Neural cell (in vitro differentiated cells): Measurements from ENCODE around the gene KIFC3. TPM values are rescaled to one million over a fixed set of nuclear protein-coding genes. Genes with fewer than 3 reads are reported as not detected.
"Not testable (repeated sequence)": the region's sequence is repeated elsewhere in the genome, so short reads cannot be mapped to it uniquely, and the experiment has no call there.

ENCODE experiments used
- H2AFZ ChIP-seq: fragments of 200-600, 300-800 bp; sonication (generic), shearing (Covaris generic); 2 replicates; pipeline ENCODE4 v1.6.0; 2014; ENCODE audit warnings: low read depth, mild to moderate bottlenecking, antibody characterized with exemption, low read length, moderate library complexity
- H3F3A ChIP-seq: fragments of 200-600 bp; shearing (Covaris generic); 2 replicates; pipeline ENCODE4 v1.6.1; 2016; ENCODE audit warnings: mild to moderate bottlenecking, moderate library complexity, mixed read lengths, antibody characterized with exemption, low read length; ENCODE audit not compliant: insufficient read depth, poor library complexity, severe bottlenecking
- H3K27ac ChIP-seq: fragments of 200-600, 300-800 bp; sonication (generic), shearing (Covaris generic); 2 replicates; pipeline ENCODE4 v1.5.1; 2014; ENCODE audit warnings: mild to moderate bottlenecking, low read length, moderate library complexity
- H3K27me3 ChIP-seq: fragments of 300-800, 200-600 bp; sonication (generic), shearing (Covaris generic); 2 replicates; pipeline ENCODE4 v1.6.0; 2014; ENCODE audit warnings: mild to moderate bottlenecking, low read depth, low read length, moderate library complexity; ENCODE audit not compliant: insufficient read depth
- H3K36me3 ChIP-seq: fragments of 300-800, 200-600 bp; sonication (generic), shearing (Covaris generic); 2 replicates; pipeline ENCODE4 v1.5.1; 2014; ENCODE audit warnings: mild to moderate bottlenecking, antibody characterized with exemption, low read length, moderate library complexity; ENCODE audit not compliant: insufficient read depth
- H3K4me2 ChIP-seq: fragments of 300-800, 200-600 bp; sonication (generic), shearing (Covaris generic); 2 replicates; pipeline ENCODE4 v1.6.0; 2014; ENCODE audit warnings: mild to moderate bottlenecking, low read length
- H3K4me3 ChIP-seq: fragments of 300-800, 200-600 bp; sonication (generic), shearing (Covaris generic); 2 replicates; pipeline ENCODE4 v1.5.1; 2014; ENCODE audit warnings: mild to moderate bottlenecking, low read length, moderate library complexity
- H3K79me2 ChIP-seq: fragments of 200-600 bp; shearing (Covaris generic); replicated peaks from 2 replicates; pipeline ENCODE4 v1.6.0; 2014; ENCODE audit warnings: mild to moderate bottlenecking, low read length, moderate library complexity; ENCODE audit not compliant: insufficient read depth
- H3K9ac ChIP-seq: fragments of 300-800, 200-600 bp; sonication (generic), shearing (Covaris generic); 2 replicates; pipeline ENCODE4 v1.6.1; 2016; ENCODE audit warnings: mild to moderate bottlenecking, low read length, mixed read lengths
- H3K9me2 ChIP-seq: fragments of 200-600 bp; shearing (Covaris generic); 2 replicates; pipeline ENCODE4 v1.6.1; 2016; ENCODE audit warnings: mild to moderate bottlenecking, low read length, mixed read lengths; ENCODE audit not compliant: insufficient read depth
- H3K9me3 ChIP-seq: fragments of 200-600, 300-800 bp; sonication (generic), shearing (Covaris generic); 2 replicates; pipeline ENCODE4 v1.6.1; 2016; ENCODE audit warnings: mild to moderate bottlenecking, mixed run types, low read length, moderate library complexity, mixed read lengths
- H4K20me1 ChIP-seq: fragments of 200-600 bp; shearing (Covaris generic); 2 replicates; pipeline ENCODE4 v1.6.1; 2016; ENCODE audit warnings: mild to moderate bottlenecking, mixed run types; ENCODE audit not compliant: insufficient read depth
- EP300 ChIP-seq: fragments of 450-650 bp; conservative IDR thresholded peaks from 2 replicates; pipeline ENCODE4 v1.6.1; 2014; ENCODE audit warnings: antibody characterized with exemption, mild to moderate bottlenecking, moderate library complexity; ENCODE audit not compliant: poor library complexity, severe bottlenecking
- EZH2 ChIP-seq: fragments of 200-600, 300-800 bp; shearing (Covaris generic), sonication (generic); IDR thresholded peaks from 2 replicates; pipeline ENCODE4 v1.6.1; 2014; ENCODE audit warnings: antibody characterized with exemption, low read length, borderline replicate concordance, mild to moderate bottlenecking; ENCODE audit not compliant: insufficient read depth, poor library complexity, severe bottlenecking
- MXI1 ChIP-seq: fragments of 450-650 bp; conservative IDR thresholded peaks from 2 replicates; pipeline ENCODE4 v1.6.1; 2014; ENCODE audit warnings: antibody characterized with exemption, mild to moderate bottlenecking; ENCODE audit not compliant: poor library complexity, severe bottlenecking
- POLR2AphosphoS5 ChIP-seq: IDR thresholded peaks from 2 replicates; pipeline ENCODE4 v1.6.1; 2012
- RAD21 ChIP-seq: fragments of 450-650 bp; conservative IDR thresholded peaks from 2 replicates; pipeline ENCODE4 v1.6.1; 2014; ENCODE audit warnings: antibody characterized with exemption, mild to moderate bottlenecking, moderate library complexity
- SMC3 ChIP-seq: fragments of 450-650 bp; conservative IDR thresholded peaks from 2 replicates; pipeline ENCODE4 v1.6.1; 2014; ENCODE audit warnings: antibody characterized with exemption, mild to moderate bottlenecking, moderate library complexity; ENCODE audit not compliant: poor library complexity
- TAF1 ChIP-seq: IDR thresholded peaks from 2 replicates; pipeline ENCODE4 v1.6.1; 2012; ENCODE audit warnings: low read depth
- polyA plus RNA-seq: library from polyadenylated mRNA; depleted of rRNA; stranded (reverse); fragments of >200 nt; gene quantifications from 2 replicates; pipeline ENCODE4 v1.2.3, GENCODE V29; 2014
- TF ChIP-seq, protein P1 (sequence below): IDR thresholded peaks from 2 replicates; pipeline ENCODE4 v1.6.1; 2012; ENCODE audit warnings: borderline replicate concordance
- TF ChIP-seq, protein P2 (sequence below): fragments of 450-650 bp; IDR thresholded peaks from 2 replicates; pipeline ENCODE4 v1.5.1; 2014; ENCODE audit warnings: antibody characterized with exemption, mild to moderate bottlenecking, moderate library complexity; ENCODE audit not compliant: poor library complexity, severe bottlenecking

KIFC3 gene
- polyA plus RNA-seq, 1 donor from 2014 or later, result 29.7 TPM

DNA sequence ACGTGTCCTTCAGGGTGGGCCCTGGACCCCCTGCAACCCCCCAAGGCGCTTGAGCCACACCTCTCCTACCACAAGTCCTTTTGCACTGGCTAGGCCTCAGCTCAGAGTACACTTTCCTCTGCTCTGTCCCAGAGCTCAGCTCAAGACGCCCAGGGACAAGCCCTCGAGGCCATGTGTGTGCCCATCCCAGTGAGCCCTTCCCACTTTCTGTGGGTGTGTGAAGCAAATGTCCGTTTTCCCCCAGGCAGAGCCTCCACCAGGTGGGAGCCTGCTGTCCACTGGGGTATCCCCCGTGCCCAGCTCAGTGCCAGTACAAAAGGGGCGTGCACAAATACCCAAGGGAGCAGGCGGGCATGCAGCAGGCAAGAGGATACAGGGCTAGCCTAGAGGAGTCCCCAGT is 18.4 kb downstream of the KIFC3 start:
- no peak overlapping the region for H3K9ac ChIP-seq
- no peak overlapping the region for H3K27ac ChIP-seq
- no peaks in the 10 kb centered on the region for H3K79me2 ChIP-seq
- no peaks in the 10 kb centered on the region for H3K36me3 ChIP-seq
- TF ChIP-seq SMC3, result no peak
- TF ChIP-seq MXI1, result no peak
- TF ChIP-seq, protein P1, sequence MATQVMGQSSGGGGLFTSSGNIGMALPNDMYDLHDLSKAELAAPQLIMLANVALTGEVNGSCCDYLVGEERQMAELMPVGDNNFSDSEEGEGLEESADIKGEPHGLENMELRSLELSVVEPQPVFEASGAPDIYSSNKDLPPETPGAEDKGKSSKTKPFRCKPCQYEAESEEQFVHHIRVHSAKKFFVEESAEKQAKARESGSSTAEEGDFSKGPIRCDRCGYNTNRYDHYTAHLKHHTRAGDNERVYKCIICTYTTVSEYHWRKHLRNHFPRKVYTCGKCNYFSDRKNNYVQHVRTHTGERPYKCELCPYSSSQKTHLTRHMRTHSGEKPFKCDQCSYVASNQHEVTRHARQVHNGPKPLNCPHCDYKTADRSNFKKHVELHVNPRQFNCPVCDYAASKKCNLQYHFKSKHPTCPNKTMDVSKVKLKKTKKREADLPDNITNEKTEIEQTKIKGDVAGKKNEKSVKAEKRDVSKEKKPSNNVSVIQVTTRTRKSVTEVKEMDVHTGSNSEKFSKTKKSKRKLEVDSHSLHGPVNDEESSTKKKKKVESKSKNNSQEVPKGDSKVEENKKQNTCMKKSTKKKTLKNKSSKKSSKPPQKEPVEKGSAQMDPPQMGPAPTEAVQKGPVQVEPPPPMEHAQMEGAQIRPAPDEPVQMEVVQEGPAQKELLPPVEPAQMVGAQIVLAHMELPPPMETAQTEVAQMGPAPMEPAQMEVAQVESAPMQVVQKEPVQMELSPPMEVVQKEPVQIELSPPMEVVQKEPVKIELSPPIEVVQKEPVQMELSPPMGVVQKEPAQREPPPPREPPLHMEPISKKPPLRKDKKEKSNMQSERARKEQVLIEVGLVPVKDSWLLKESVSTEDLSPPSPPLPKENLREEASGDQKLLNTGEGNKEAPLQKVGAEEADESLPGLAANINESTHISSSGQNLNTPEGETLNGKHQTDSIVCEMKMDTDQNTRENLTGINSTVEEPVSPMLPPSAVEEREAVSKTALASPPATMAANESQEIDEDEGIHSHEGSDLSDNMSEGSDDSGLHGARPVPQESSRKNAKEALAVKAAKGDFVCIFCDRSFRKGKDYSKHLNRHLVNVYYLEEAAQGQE, result no peak
- no peak for TF ChIP-seq POLR2AphosphoS5
- TF ChIP-seq EP300, result no peak
- TF ChIP-seq TAF1, result no peak
- TF ChIP-seq EZH2, result no peak
- no peak for TF ChIP-seq RAD21
- TF ChIP-seq, protein P2, sequence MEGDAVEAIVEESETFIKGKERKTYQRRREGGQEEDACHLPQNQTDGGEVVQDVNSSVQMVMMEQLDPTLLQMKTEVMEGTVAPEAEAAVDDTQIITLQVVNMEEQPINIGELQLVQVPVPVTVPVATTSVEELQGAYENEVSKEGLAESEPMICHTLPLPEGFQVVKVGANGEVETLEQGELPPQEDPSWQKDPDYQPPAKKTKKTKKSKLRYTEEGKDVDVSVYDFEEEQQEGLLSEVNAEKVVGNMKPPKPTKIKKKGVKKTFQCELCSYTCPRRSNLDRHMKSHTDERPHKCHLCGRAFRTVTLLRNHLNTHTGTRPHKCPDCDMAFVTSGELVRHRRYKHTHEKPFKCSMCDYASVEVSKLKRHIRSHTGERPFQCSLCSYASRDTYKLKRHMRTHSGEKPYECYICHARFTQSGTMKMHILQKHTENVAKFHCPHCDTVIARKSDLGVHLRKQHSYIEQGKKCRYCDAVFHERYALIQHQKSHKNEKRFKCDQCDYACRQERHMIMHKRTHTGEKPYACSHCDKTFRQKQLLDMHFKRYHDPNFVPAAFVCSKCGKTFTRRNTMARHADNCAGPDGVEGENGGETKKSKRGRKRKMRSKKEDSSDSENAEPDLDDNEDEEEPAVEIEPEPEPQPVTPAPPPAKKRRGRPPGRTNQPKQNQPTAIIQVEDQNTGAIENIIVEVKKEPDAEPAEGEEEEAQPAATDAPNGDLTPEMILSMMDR, result no peak
- no peaks in the 10 kb centered on the region for H3K27me3 ChIP-seq
- H2AFZ ChIP-seq, result no peak overlapping the region
- no peaks in the 10 kb centered on the region for H4K20me1 ChIP-seq
- no peaks in the 10 kb centered on the region for H3F3A ChIP-seq
- H3K4me2 ChIP-seq, result no peak overlapping the region
- H3K9me2 ChIP-seq, result no peaks in the 10 kb centered on the region
- no peaks in the 10 kb centered on the region for H3K9me3 ChIP-seq
- no peak overlapping the region for H3K4me3 ChIP-seq

DNA sequence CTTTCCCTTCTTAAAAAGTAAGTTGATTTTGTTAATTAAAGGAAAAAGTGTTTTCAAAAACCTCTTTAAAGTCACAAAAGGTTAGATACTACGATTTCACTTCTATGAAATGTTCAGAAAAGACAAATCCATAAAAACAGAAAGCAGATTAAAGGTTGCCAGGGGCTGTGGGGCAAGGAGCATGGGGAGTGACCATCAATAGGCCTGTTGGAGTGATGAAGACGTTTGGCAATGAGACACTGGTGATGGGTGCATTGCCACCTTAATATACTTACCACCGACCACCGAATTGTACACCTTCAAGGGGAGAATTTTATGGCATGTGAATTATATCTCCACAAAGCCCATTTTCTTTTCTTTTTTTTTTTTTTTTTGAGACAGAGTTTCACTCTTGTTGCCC is 19.2 kb downstream of the KIFC3 start:
- Histone ChIP-seq H3F3A (no peaks in the 10 kb centered on the region), H3K79me2 (no peaks in the 10 kb centered on the region), H3K9me3 (no peaks in the 10 kb centered on the region), H3K36me3 (no peaks in the 10 kb centered on the region), H2AFZ (no peak overlapping the region), H3K4me3 (no peak overlapping the region), H4K20me1 (no peaks in the 10 kb centered on the region), H3K9ac (no peak overlapping the region), H3K27me3 (no peaks in the 10 kb centered on the region), H3K9me2 (no peaks in the 10 kb centered on the region), H3K27ac (no peak overlapping the region), H3K4me2 (no peak overlapping the region)
- TF ChIP-seq, protein P1, result no peak
- TF ChIP-seq RAD21, result no peak
- no peak for TF ChIP-seq TAF1
- TF ChIP-seq EP300, result no peak
- no peak for TF ChIP-seq SMC3
- TF ChIP-seq MXI1, result no peak
- TF ChIP-seq POLR2AphosphoS5, result no peak
- no peak for TF ChIP-seq EZH2
- TF ChIP-seq, protein P2, result no peak

DNA sequence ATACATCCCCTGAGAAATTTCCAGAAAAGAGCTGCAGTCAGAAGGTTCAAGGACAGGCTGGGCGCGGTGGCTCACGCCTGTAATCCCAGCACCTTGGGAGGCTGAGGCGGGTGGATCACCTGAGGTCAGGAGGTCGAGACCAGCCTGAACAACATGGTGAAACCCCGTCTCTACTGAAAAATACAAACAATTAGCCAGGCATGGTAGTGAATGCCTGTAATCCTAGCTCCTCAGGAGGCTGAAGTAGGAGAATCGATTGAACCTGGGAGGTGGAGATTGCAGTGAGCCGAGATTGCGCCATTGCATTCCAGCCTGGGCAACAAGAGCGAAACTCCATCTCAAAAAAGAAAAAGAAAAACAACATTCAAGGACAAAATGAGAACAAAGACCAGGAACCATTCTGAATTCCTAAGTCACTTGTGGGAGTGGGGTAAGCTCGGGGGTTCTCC is 19.7 kb downstream of the KIFC3 start:
- H3K4me3 ChIP-seq, result not testable (repeated sequence)

More for the DNA sequence above, 19.7 kb downstream of the KIFC3 start:
- not testable (repeated sequence) for H4K20me1 ChIP-seq, H2AFZ ChIP-seq, H3K79me2 ChIP-seq, H3K27me3 ChIP-seq, H3K4me2 ChIP-seq, H3K9ac ChIP-seq, H3K36me3 ChIP-seq, H3K9me3 ChIP-seq, H3F3A ChIP-seq, H3K27ac ChIP-seq, H3K9me2 ChIP-seq
